GM23338 (cell line): ENCODE results near the gene GPSM1. TPM values are rescaled to one million over a fixed set of nuclear protein-coding genes. Genes with fewer than 3 reads are reported as not detected.

Experiments used
- ATAC-seq: fragments of 200-7000 bp; cut with Tn5 transposase; 3 replicates; pipeline ENCODE4 v1.9.1; 2020
- DNase-seq: peaks from one replicate; pipeline ENCODE4 v3.0.0-alpha.2; 2015; ENCODE audit warnings: low spot score
- H2AFZ ChIP-seq: fragments of 200-600 bp; sonication (generic); 2 replicates; pipeline ENCODE4 v1.8.0; 2016; ENCODE audit warnings: antibody characterized with exemption, mild to moderate bottlenecking, moderate library complexity
- H3F3A ChIP-seq: fragments of 200-600 bp; sonication (generic); replicated peaks from 2 replicates; pipeline ENCODE4 v1.8.0; 2017; ENCODE audit warnings: antibody characterized with exemption, mixed run types, low read depth
- H3K27ac ChIP-seq: fragments of 200-600 bp; sonication (generic); 2 replicates; pipeline ENCODE4 v1.6.1; 2016; ENCODE audit warnings: low read depth
- H3K27me3 ChIP-seq: fragments of 200-600 bp; sonication (generic); 2 replicates; pipeline ENCODE4 v1.8.0; 2016; ENCODE audit warnings: mild to moderate bottlenecking, mixed run types, moderate library complexity; ENCODE audit not compliant: insufficient read depth
- H3K36me3 ChIP-seq: fragments of 200-600 bp; sonication (generic); 2 replicates; pipeline ENCODE4 v1.8.0; 2016; ENCODE audit warnings: mild to moderate bottlenecking; ENCODE audit not compliant: insufficient read depth
- H3K4me1 ChIP-seq: fragments of 200-600 bp; sonication (generic); 2 replicates; pipeline ENCODE4 v1.8.0; 2016; ENCODE audit warnings: mild to moderate bottlenecking, moderate library complexity; ENCODE audit not compliant: insufficient read depth
- H3K4me2 ChIP-seq: fragments of 200-600 bp; sonication (generic); 2 replicates; pipeline ENCODE4 v1.7.1; 2017; ENCODE audit warnings: mixed run types
- H3K4me3 ChIP-seq: fragments of 200-600 bp; sonication (generic); 2 replicates; pipeline ENCODE4 v1.6.1; 2016; ENCODE audit warnings: mixed run types
- H3K79me2 ChIP-seq: fragments of 200-600 bp; sonication (generic); replicated peaks from 2 replicates; pipeline ENCODE4 v1.8.0; 2017; ENCODE audit warnings: mild to moderate bottlenecking; ENCODE audit not compliant: insufficient read depth
- H3K9me2 ChIP-seq: fragments of 200-600 bp; sonication (generic); 2 replicates; pipeline ENCODE4 v1.8.0; 2017; ENCODE audit not compliant: insufficient read depth
- H4K20me1 ChIP-seq: fragments of 200-600 bp; sonication (generic); replicated peaks from 2 replicates; pipeline ENCODE4 v1.8.0; 2017; ENCODE audit warnings: mild to moderate bottlenecking; ENCODE audit not compliant: insufficient read depth
- H3K27ac Mint-ChIP-seq: 2 replicates; pipeline ENCODE4 v1.8.0; 2020; ENCODE audit warnings: inconsistent platforms, mild to moderate bottlenecking, moderate library complexity, mixed read lengths
- H3K27me3 Mint-ChIP-seq: 3 replicates; pipeline ENCODE4 v1.8.0; 2022; ENCODE audit warnings: low read depth, mild to moderate bottlenecking, moderate library complexity, mixed read lengths, inconsistent platforms; ENCODE audit not compliant: insufficient read depth, poor library complexity
- H3K36me3 Mint-ChIP-seq: 3 replicates; pipeline ENCODE4 v1.8.0; 2021; ENCODE audit warnings: low read depth, mild to moderate bottlenecking, inconsistent platforms, moderate library complexity, mixed read lengths
- H3K4me1 Mint-ChIP-seq: 3 replicates; pipeline ENCODE4 v1.8.0; 2020; ENCODE audit warnings: mild to moderate bottlenecking, inconsistent platforms, mixed read lengths
- H3K4me3 Mint-ChIP-seq: 3 replicates; pipeline ENCODE4 v1.8.0; 2021; ENCODE audit warnings: moderate library complexity, mild to moderate bottlenecking, inconsistent platforms, mixed read lengths
- H3K9me3 Mint-ChIP-seq: 3 replicates; pipeline ENCODE4 v1.8.0; 2020; ENCODE audit warnings: moderate library complexity, mild to moderate bottlenecking, inconsistent platforms, mixed read lengths
- EZH2phosphoT487 ChIP-seq: fragments of 200-600 bp; sonication (generic); IDR thresholded peaks from one replicate; pipeline ENCODE4 v1.8.1; 2018; ENCODE audit warnings: antibody characterized with exemption; ENCODE audit not compliant: unreplicated experiment
- NANOG ChIP-seq: IDR thresholded peaks from 2 replicates; pipeline ENCODE4 v1.6.1; 2016; ENCODE audit warnings: antibody characterized with exemption, borderline replicate concordance
- POLR2AphosphoS5 ChIP-seq: IDR thresholded peaks from 2 replicates; pipeline ENCODE4 v1.6.1; 2016; ENCODE audit warnings: antibody characterized with exemption, low read depth
- STAT1 ChIP-seq: IDR thresholded peaks from one replicate; pipeline ENCODE4 v1.6.1; 2016; ENCODE audit warnings: antibody characterized with exemption; ENCODE audit not compliant: unreplicated experiment
- ZNF114 ChIP-seq: fragments of 250-450 bp; sonication (Bioruptor Pico); IDR thresholded peaks from 2 replicates; pipeline ENCODE4 v1.5.0; 2020; ENCODE audit warnings: mild to moderate bottlenecking, moderate library complexity
- ZNF462 ChIP-seq: fragments of 250-450 bp; sonication (Bioruptor Pico); IDR thresholded peaks from 2 replicates; pipeline ENCODE4 v1.5.0; 2020; ENCODE audit warnings: mild to moderate bottlenecking, moderate library complexity
- polyA plus RNA-seq: library from polyadenylated mRNA; unstranded; fragments of >200 nt; fragmentation: Nextera tagmentation; extraction: Ambion mirVana; gene quantifications from 2 replicates; pipeline ENCODE4 v1.2.1, GENCODE V29; 2016
- total RNA-seq: library from RNA; depleted of rRNA; stranded (reverse); fragments of >200 nt; shearing (Covaris generic); gene quantifications from 2 replicates; pipeline ENCODE4 v1.2.3, GENCODE V29; 2014

Gene GPSM1
- total and polyA plus RNA-seq, 2 experiments from 2014 or later: 4.8 to 23.2 TPM

- no peak overlapping the region for H3K27ac Mint-ChIP-seq
- Histone ChIP-seq H3K36me3 (no peaks in the 10 kb centered on the region), H2AFZ (no peak overlapping the region), H3K9me2 (no peaks in the 10 kb centered on the region), H3K4me1 (no peaks in the 10 kb centered on the region), H3K27ac (no peak overlapping the region), H3K79me2 (no peaks in the 10 kb centered on the region), H3K4me2 (no peak overlapping the region), H4K20me1 (no peaks in the 10 kb centered on the region), H3F3A (peaks cover 22% of the 10 kb centered on the region), H3K4me3 (no peak overlapping the region), H3K27me3 (no peaks in the 10 kb centered on the region)
- H3K36me3 Mint-ChIP-seq: no peaks in the 10 kb centered on the region
- ATAC-seq (no peak), DNase-seq (no peak)
- no peaks in the 10 kb centered on the region for H3K4me1 Mint-ChIP-seq
- no peaks in the 10 kb centered on the region for H3K9me3 Mint-ChIP-seq
- H3K27me3 Mint-ChIP-seq: no peaks in the 10 kb centered on the region
- H3K4me3 Mint-ChIP-seq: no peak overlapping the region
- TF ChIP-seq NANOG (no peak), EZH2phosphoT487 (no peak)
Observed at GRCh38 chr9:136309101-136309801, 18.1 kb upstream of the GPSM1 start.

DNA sequence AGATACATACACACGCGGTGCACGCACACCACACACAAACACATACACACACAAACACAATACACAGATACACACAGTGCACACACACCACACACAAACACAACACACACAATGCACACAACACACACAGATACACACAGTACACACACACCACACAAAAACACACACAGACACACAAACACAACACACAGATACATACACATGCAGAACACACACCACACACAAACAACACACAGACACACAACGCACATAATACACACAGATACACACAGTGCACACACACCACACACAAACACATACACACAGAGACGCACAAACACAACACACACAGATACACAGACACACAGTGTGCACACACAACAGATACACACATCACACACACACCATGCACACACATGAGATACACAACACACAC, 17.5 kb upstream of the GPSM1 start:
- Histone ChIP-seq H3K79me2 (no peaks in the 10 kb centered on the region), H3K4me1 (no peaks in the 10 kb centered on the region), H3K4me2 (no peak overlapping the region), H3K9me2 (no peaks in the 10 kb centered on the region), H3K27me3 (no peaks in the 10 kb centered on the region), H3F3A (peaks cover 22% of the 10 kb centered on the region), H2AFZ (no peak overlapping the region), H4K20me1 (no peaks in the 10 kb centered on the region), H3K27ac (no peak overlapping the region), H3K36me3 (no peaks in the 10 kb centered on the region), H3K4me3 (no peak overlapping the region)
- no peak for DNase-seq
- Mint-ChIP-seq H3K27me3 (no peaks in the 10 kb centered on the region), H3K36me3 (no peaks in the 10 kb centered on the region), H3K4me3 (no peak overlapping the region), H3K27ac (no peak overlapping the region), H3K9me3 (no peaks in the 10 kb centered on the region; the same call in 2 of the 3 replicates), H3K4me1 (no peaks in the 10 kb centered on the region)
- no peak for ATAC-seq
- no peak for TF ChIP-seq NANOG
- no peak for TF ChIP-seq STAT1
- no peak for TF ChIP-seq ZNF462 (CRISPR knock-in tag)
- TF ChIP-seq ZNF114 (CRISPR knock-in tag): no peak
- TF ChIP-seq POLR2AphosphoS5: no peak
